Measurements from ENCODE around the gene SCAI.
"Not testable (repeated sequence)": the region's sequence is repeated elsewhere in the genome, so short reads cannot be mapped to it uniquely, and the experiment has no call there.

The SCAI gene

DNA sequence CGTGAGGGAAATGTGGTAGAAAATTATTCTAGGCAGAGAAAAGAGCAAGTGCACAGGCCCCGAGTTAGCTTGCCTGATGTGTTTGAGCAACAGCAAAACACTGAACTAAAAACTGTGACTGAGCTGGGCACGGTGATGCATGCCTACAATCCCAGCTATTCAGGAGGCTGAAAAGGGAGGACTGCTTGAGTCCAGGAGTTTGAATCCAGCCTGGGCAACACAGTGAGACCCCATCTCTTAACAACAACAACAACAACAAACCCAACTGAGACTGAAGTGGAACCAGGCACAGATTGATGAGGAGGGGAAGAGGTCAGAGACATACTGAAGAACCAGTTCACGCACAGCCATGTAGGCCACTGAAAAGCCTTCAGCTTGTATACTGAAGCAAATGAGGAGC is 42.5 kb downstream of the SCAI start:
- no peak overlapping the region for H3K9ac ChIP-seq (ENCODE audit: insufficient read length)
- H3K9me3 ChIP-seq (ENCODE audit: low read depth, low read length) = no peaks in the 10 kb centered on the region
- no peak overlapping the region for H3K4me3 ChIP-seq
- H3K36me3 ChIP-seq (ENCODE audit: insufficient read depth, low read length) = no peaks in the 10 kb centered on the region
- H3K27ac ChIP-seq = no peak overlapping the region
- no peak for TF ChIP-seq EZH2 (IDR thresholded peaks at IDR 0.05)
- no peak for DNase-seq (ENCODE audit: low read depth, low spot score)

DNA sequence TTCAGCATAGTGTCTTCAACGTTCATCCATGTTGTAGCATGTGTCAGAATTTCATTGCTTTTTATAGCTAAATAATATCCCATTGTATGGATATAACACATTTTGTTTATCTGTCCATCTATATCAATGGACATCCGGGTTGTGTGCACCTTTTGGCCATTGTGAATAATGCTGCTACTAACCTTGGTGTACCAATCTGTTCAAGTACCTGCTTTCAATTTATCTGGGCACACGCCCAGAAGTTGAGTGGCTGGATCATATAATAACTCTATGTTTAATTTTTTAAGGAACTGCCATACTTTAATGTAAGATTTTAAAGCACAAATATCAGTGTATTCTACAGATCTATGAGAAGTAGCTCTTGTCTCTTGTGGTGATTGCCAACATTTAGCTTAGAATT is 43.5 kb downstream of the SCAI start:
- Histone ChIP-seq H3K27ac (no peak overlapping the region), H3K36me3 (ENCODE audit: insufficient read depth, low read length) (no peaks in the 10 kb centered on the region), H3K4me3 (no peak overlapping the region), H3K9ac (ENCODE audit: insufficient read length) (no peak overlapping the region), H3K9me3 (ENCODE audit: low read depth, low read length) (no peaks in the 10 kb centered on the region)
- DNase-seq (ENCODE audit: low read depth, low spot score) = no peak
- TF ChIP-seq EZH2 (IDR thresholded peaks at IDR 0.05) (no peak), FOXP2 (optimal IDR thresholded peaks at IDR 0.05; ENCODE audit: control extremely low read depth, extremely low read length, insufficient read depth) (no peak), POLR2AphosphoS5 (IDR thresholded peaks at IDR 0.05; ENCODE audit: borderline replicate concordance, low read depth, low read length) (no peak)

DNA sequence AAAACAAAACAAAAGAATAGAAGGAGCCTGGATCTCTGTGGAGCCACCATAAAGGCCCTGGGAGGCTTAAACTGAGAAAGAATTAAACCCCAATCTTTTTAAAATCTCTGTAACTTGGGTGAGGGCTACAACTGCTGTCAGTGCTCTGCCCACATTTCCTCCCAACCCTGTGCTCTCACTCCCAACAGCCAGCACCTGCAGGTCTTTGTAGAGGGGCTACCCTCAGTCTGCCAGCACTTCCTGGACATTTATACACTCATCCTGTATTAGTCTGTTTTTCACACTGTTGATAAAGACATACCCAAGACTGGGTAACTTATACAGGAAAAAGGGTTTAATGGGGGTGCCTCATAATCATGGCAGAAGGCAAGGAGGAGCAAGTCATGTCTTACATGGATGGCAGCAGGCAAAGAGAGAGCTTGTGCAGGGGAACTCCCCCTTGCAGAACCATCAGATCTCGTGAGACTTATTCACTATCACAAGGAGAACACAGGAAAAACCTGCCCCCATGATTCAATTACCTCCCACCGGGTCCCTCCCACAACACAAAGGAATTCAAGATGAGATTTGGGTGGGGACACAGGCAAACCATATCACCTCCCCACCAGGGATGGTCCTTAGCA is 47.4 kb downstream of the SCAI start:
- Histone ChIP-seq H3K9ac (ENCODE audit: insufficient read length) (no peak overlapping the region), H3K9me3 (ENCODE audit: low read depth, low read length) (no peaks in the 10 kb centered on the region), H3K36me3 (ENCODE audit: insufficient read depth, low read length) (no peaks in the 10 kb centered on the region), H3K4me3 (no peak overlapping the region), H3K27ac (no peak overlapping the region)
- DNase-seq (ENCODE audit: low read depth, low spot score) = no peak
- TF ChIP-seq EZH2 (IDR thresholded peaks at IDR 0.05) (no peak), FOXP2 (optimal IDR thresholded peaks at IDR 0.05; ENCODE audit: control extremely low read depth, extremely low read length, insufficient read depth) (no peak)

DNA sequence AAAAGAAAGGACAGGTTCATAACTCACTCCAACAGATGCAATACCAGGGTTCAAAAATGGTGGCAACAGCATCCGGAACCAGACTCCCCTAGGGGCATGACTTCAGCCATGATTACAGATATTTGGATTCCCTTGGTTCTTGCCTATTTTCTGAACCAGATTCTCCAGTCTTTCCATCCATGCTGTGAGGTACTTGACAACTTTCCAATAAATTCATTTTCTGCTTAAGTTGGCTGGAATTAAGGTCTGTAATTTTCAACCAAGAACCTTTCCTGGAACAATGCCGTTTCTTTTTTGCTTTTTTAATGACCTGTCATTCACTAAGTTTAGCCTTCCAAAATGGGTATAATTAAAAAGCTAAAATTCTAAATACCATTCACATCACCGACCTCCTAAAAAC is 52.2 kb downstream of the SCAI start:
- Histone ChIP-seq H3K36me3 (ENCODE audit: insufficient read depth, low read length) (no peaks in the 10 kb centered on the region), H3K9ac (ENCODE audit: insufficient read length) (no peak overlapping the region), H3K4me3 (no peak overlapping the region), H3K27ac (no peak overlapping the region), H3K9me3 (ENCODE audit: low read depth, low read length) (no peaks in the 10 kb centered on the region)
- no peak for TF ChIP-seq POLR2AphosphoS5 (IDR thresholded peaks at IDR 0.05; ENCODE audit: borderline replicate concordance, low read depth, low read length)
- TF ChIP-seq EZH2 (IDR thresholded peaks at IDR 0.05) = no peak
- no peak for TF ChIP-seq FOXP2 (optimal IDR thresholded peaks at IDR 0.05; ENCODE audit: control extremely low read depth, extremely low read length, insufficient read depth)
- no peak for DNase-seq (ENCODE audit: low read depth, low spot score)

DNA sequence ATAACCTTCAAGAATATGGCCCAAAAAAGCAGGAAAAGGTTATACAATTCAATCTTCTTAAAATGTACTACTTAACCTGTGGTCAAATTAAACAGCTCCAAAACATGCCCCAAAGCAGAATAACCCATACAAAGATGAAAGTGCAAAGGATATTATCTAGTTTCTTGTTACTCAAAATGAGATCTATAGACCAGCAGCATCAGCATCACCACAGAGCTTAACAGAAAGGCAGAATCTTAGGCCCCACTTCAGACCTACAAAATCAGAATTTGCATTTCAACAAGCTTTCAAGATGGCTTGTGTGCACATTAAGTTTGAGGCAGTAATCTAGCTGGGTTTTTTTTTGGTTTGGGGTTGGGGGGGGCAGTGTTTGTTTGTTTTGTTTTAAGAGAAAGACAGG is 54.0 kb downstream of the SCAI start:
- Histone ChIP-seq H3K4me3 (no peak overlapping the region), H3K9me3 (ENCODE audit: low read depth, low read length) (no peaks in the 10 kb centered on the region)
- no peak for DNase-seq (ENCODE audit: low read depth, low spot score)

DNA sequence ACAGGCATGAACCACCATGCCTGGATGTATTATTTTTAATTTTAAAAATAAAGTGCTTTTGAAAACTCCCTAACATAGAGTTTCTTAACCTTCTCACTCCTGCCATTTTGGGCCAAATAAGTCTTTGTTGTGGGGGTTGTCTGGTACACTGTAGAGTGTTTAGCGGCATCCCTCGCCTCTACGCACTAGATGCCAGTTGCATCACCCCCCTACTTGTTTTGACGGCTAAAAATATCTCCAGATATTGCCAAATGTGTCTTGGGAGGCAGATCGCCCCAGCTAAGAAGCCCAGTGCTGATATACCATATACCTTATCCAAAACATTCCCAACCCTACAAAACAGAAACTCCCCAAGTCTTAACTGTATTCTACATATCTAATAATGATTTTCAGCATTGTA is 54.6 kb downstream of the SCAI start:
- H3K36me3 ChIP-seq (ENCODE audit: insufficient read depth, low read length) = no peaks in the 10 kb centered on the region
- H3K4me3 ChIP-seq = no peak overlapping the region
- H3K27ac ChIP-seq = no peak overlapping the region
- TF ChIP-seq POLR2AphosphoS5 (IDR thresholded peaks at IDR 0.05; ENCODE audit: borderline replicate concordance, low read depth, low read length) (no peak), FOXP2 (optimal IDR thresholded peaks at IDR 0.05; ENCODE audit: control extremely low read depth, extremely low read length, insufficient read depth) (no peak), EZH2 (IDR thresholded peaks at IDR 0.05) (no peak)
- H3K9me3 ChIP-seq (ENCODE audit: low read depth, low read length) = no peaks in the 10 kb centered on the region
- no peak overlapping the region for H3K9ac ChIP-seq (ENCODE audit: insufficient read length)
- DNase-seq (ENCODE audit: low read depth, low spot score) = no peak

More for the DNA sequence above, 54.0 kb downstream of the SCAI start:
- TF ChIP-seq EZH2 (IDR thresholded peaks at IDR 0.05) = no peak
- no peak for TF ChIP-seq POLR2AphosphoS5 (IDR thresholded peaks at IDR 0.05; ENCODE audit: borderline replicate concordance, low read depth, low read length)
- TF ChIP-seq FOXP2 (optimal IDR thresholded peaks at IDR 0.05; ENCODE audit: control extremely low read depth, extremely low read length, insufficient read depth) = no peak
- H3K27ac ChIP-seq = no peak overlapping the region
- no peak overlapping the region for H3K9ac ChIP-seq (ENCODE audit: insufficient read length)
- H3K36me3 ChIP-seq (ENCODE audit: insufficient read depth, low read length) = no peaks in the 10 kb centered on the region

DNA sequence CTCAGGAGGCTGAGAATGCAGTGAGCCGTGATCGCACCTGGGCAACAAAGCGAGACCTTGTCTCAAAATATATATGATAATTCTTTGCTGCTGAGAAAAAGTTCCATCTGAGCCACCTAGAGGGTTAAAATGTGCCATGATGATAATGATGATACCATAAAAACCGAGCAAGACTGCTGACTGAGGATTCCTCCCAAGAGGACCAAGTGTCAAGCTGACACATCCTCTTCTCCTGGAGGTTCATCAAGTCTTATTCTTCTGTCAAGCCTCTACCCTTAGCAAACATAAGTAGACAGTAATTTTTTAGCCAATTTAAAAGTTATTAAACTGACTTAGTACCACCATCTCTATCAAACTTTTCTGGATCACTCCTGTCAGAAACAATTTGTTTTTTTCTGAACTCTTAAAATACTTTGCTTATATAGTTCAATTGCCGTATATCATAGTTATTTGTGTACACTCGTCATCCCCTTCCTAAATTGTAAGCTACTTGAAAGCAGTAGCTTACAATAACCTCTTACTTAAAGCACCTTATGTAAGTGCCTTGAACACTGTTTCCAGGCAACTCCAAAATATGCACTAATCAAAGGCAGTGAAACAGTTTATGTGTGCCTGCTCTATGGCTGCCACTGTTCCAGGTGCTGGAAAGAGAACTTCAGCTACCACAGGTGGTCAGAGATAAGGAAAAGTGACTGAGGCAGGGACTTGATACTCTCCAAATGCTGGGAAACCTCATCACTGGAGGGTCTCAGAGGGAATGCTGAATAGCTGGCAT is 57.4 kb downstream of the SCAI start:
- H3K27ac ChIP-seq = no peak overlapping the region

DNA sequence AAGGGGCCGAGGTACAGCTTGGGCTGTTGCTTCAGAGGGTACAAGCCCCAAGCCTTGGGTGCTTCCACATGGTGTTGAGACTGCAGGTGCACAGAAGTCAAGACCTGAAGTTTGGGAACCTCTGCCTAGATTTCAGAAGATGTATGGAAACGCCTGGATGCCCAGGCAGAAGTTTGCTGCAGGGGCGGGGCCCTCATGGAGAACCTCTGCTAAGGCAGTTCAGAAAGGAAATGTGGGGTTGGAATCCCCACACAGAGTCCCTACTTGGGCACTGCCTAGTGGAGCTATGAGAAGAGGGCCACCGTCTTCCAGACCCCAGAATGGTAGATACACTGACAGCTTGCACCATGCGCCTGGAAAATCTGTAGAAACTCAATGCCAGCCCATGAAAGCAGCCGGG is 61.1 kb downstream of the SCAI start:
- DNase-seq (ENCODE audit: low read depth, low spot score); H3K9ac ChIP-seq (ENCODE audit: insufficient read length); H3K9me3 ChIP-seq (ENCODE audit: low read depth, low read length); H3K27ac ChIP-seq; H3K4me3 ChIP-seq; H3K36me3 ChIP-seq (ENCODE audit: insufficient read depth, low read length): not testable (repeated sequence)

More for the DNA sequence above, 57.4 kb downstream of the SCAI start:
- Histone ChIP-seq H3K4me3 (no peak overlapping the region), H3K9me3 (ENCODE audit: low read depth, low read length) (no peaks in the 10 kb centered on the region), H3K36me3 (ENCODE audit: insufficient read depth, low read length) (no peaks in the 10 kb centered on the region; the same call in 1 of the 2 replicates), H3K9ac (ENCODE audit: insufficient read length) (no peak overlapping the region)
- no peak for DNase-seq (ENCODE audit: low read depth, low spot score)
- no peak for TF ChIP-seq EZH2 (IDR thresholded peaks at IDR 0.05)
- no peak for TF ChIP-seq POLR2AphosphoS5 (IDR thresholded peaks at IDR 0.05; ENCODE audit: borderline replicate concordance, low read depth, low read length)
- TF ChIP-seq FOXP2 (optimal IDR thresholded peaks at IDR 0.05; ENCODE audit: control extremely low read depth, extremely low read length, insufficient read depth) = no peak

DNA sequence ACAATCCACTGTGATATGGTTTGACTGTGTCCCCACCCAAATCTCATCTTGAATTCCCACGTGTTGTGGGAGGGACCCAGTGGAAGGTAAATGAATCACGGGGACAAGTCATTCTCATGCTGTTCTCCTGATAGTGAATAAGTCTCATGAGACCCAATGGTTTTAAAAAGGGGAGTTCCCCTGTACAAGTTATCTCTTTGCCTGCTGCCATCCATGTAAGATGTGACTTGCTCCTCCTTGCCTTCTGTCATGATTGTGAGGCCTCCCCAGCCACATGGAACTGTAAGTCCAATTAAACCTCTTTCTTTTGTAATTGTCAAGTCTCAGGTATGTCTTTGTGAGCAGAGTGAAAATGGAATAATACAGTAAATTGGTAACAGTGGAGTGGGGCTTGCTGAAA is 62.5 kb downstream of the SCAI start:
- not testable (repeated sequence) for DNase-seq (ENCODE audit: low read depth, low spot score); H3K36me3 ChIP-seq (ENCODE audit: insufficient read depth, low read length); H3K27ac ChIP-seq; H3K9ac ChIP-seq (ENCODE audit: insufficient read length); H3K9me3 ChIP-seq (ENCODE audit: low read depth, low read length); H3K4me3 ChIP-seq

Data from SK-N-MC (cell line).